H1 (cell line): ENCODE data around the gene TENT4B. TPM values are rescaled to one million over a fixed set of nuclear protein-coding genes. Genes with fewer than 3 reads are reported as not detected.

Experiments
- CTCF ChIA-PET: fragments of 300-600 bp; sonication (Branson Sonifier 250); formaldehyde crosslinking; loops from one replicate; lab custom pipeline; 2021; ENCODE audit not compliant: partially characterized antibody; lab: Charles Lee
- POLR2A ChIA-PET: fragments of 300-600 bp; sonication (Branson Sonifier 250); formaldehyde crosslinking; loops from one replicate; lab custom pipeline; 2021; ENCODE audit warnings: inconsistent platforms; ENCODE audit not compliant: partially characterized antibody; lab: Charles Lee
- DNase-seq, 2 experiments: peaks; one replicate each; pipeline versions ENCODE4 v3.0.0 to v3.0.0-alpha.2; 2010 to 2022; ENCODE audit warnings: low spot score in 2 of 2, low read depth in 1 of 2, mixed read lengths in 1 of 2
- FAIRE-seq: peaks from 2 replicates; lab custom pipeline; 2011; peaks lifted over from hg19 to GRCh38; lab: Jason Lieb, UNC
- H2AFZ ChIP-seq: 2 replicates; pipeline ENCODE4 v1.8.1; 2012; ENCODE audit warnings: low read length, inconsistent platforms
- H2AK5ac ChIP-seq: 2 replicates; pipeline ENCODE4 v1.6.1; 2013; ENCODE audit warnings: low read depth, low read length
- H2BK120ac ChIP-seq: replicated peaks from 2 replicates; pipeline ENCODE3; 2013; ENCODE audit warnings: low read depth, low read length, inconsistent platforms
- H2BK12ac ChIP-seq: 2 replicates; pipeline ENCODE4 v1.6.1; 2013; ENCODE audit warnings: low read depth, low read length
- H2BK15ac ChIP-seq: 2 replicates; pipeline ENCODE4 v1.6.1; 2013; ENCODE audit warnings: low read length
- H2BK20ac ChIP-seq: 2 replicates; pipeline ENCODE4 v1.6.1; 2013; ENCODE audit warnings: low read length
- H2BK5ac ChIP-seq: 2 replicates; pipeline ENCODE4 v1.6.1; 2013; ENCODE audit warnings: low read depth, low read length
- H3K14ac ChIP-seq: 2 replicates; pipeline ENCODE4 v1.6.1; 2013; ENCODE audit warnings: inconsistent platforms; ENCODE audit not compliant: insufficient read length
- H3K18ac ChIP-seq: 2 replicates; pipeline ENCODE4 v1.6.1; 2013; ENCODE audit warnings: low read length; ENCODE audit errors: extremely low read depth
- H3K23ac ChIP-seq: 2 replicates; pipeline ENCODE4 v1.6.1; 2013; ENCODE audit warnings: inconsistent platforms; ENCODE audit not compliant: insufficient read length
- H3K23me2 ChIP-seq: 2 replicates; pipeline ENCODE4 v1.6.1; 2013; ENCODE audit warnings: low read depth, low read length
- H3K27ac ChIP-seq: 2 replicates; pipeline ENCODE4 v1.6.1; 2011; ENCODE audit warnings: low read depth, low read length, inconsistent platforms
- H3K27me3 ChIP-seq, 4 experiments: replicated peaks in 1 of 4; 1 replicate in 1 of 4; 2 replicates in 3 of 4; pipeline versions ENCODE4 v1.6.1 to v1.8.1; 2011 to 2013; ENCODE audit warnings: low read length in 3 of 4, mild to moderate bottlenecking in 3 of 4, inconsistent platforms in 2 of 4, mixed read lengths in 2 of 4, moderate library complexity in 1 of 4; ENCODE audit not compliant: control insufficient read depth in 3 of 4, insufficient read depth in 3 of 4; ENCODE audit errors: extremely low read depth in 1 of 4
- H3K36me3 ChIP-seq, 4 experiments: 2 replicates each; pipeline versions ENCODE4 v1.6.1 to v1.8.1; 2011 to 2013; ENCODE audit warnings: mild to moderate bottlenecking in 4 of 4, low read length in 3 of 4, moderate library complexity in 2 of 4, control low read depth in 1 of 4, inconsistent platforms in 1 of 4; ENCODE audit not compliant: insufficient read depth in 4 of 4, control insufficient read depth in 2 of 4
- H3K4ac ChIP-seq: replicated peaks from 2 replicates; pipeline ENCODE3; 2013; ENCODE audit warnings: low read length, low read depth, mixed read lengths, inconsistent platforms; ENCODE audit not compliant: insufficient read length
- H3K4me1 ChIP-seq, 4 experiments: replicated peaks in 1 of 4; 1 replicate in 1 of 4; 2 replicates in 3 of 4; pipeline versions ENCODE4 v1.6.1 to v1.8.1; 2011 to 2013; ENCODE audit warnings: low read length in 3 of 4, inconsistent platforms in 2 of 4, mixed read lengths in 1 of 4; ENCODE audit not compliant: insufficient read depth in 4 of 4, control insufficient read depth in 3 of 4
- H3K4me2 ChIP-seq, 2 experiments: 2 replicates each; pipeline versions ENCODE4 v1.6.1 to v1.8.1; 2011 to 2013; ENCODE audit warnings: low read depth in 2 of 2, low read length in 2 of 2, control low read depth in 1 of 2, inconsistent platforms in 1 of 2, mild to moderate bottlenecking in 1 of 2; ENCODE audit not compliant: insufficient read depth in 1 of 2
- H3K4me3 ChIP-seq, 4 experiments: fragments of 200-600, 300-600 bp in 1 of 4; sonication (generic), shearing (Covaris generic), sonication (Bioruptor Twin) in 1 of 4; 2 replicates each; pipeline versions ENCODE4 v1.5.1 to v1.8.1; 2011 to 2016; ENCODE audit warnings: low read length in 4 of 4, low read depth in 3 of 4, control low read depth in 2 of 4, inconsistent platforms in 2 of 4, mild to moderate bottlenecking in 2 of 4, mixed read lengths in 1 of 4, moderate library complexity in 1 of 4; ENCODE audit not compliant: insufficient read depth in 2 of 4; ENCODE audit errors: extremely low read depth in 1 of 4
- H3K56ac ChIP-seq: replicated peaks from 2 replicates; pipeline ENCODE3; 2013; ENCODE audit warnings: low read depth, mild to moderate bottlenecking, mixed read lengths, low read length, inconsistent platforms; ENCODE audit not compliant: insufficient read length
- H3K79me1 ChIP-seq: 2 replicates; pipeline ENCODE4 v1.6.1; 2013; ENCODE audit warnings: low read depth, low read length, control low read depth
- H3K79me2 ChIP-seq, 2 experiments: 2 replicates each; pipeline versions ENCODE4 v1.6.1 to v1.8.1; 2012 to 2013; ENCODE audit warnings: low read length in 2 of 2, mild to moderate bottlenecking in 2 of 2, inconsistent platforms in 1 of 2; ENCODE audit not compliant: insufficient read depth in 2 of 2, control insufficient read depth in 1 of 2
- H3K9ac ChIP-seq, 4 experiments: replicated peaks in 1 of 4; 1 replicate in 1 of 4; 2 replicates in 3 of 4; pipeline versions ENCODE4 v1.6.1 to v1.8.1; 2011 to 2013; ENCODE audit warnings: low read depth in 3 of 4, low read length in 3 of 4, control low read depth in 2 of 4, mild to moderate bottlenecking in 2 of 4, moderate library complexity in 2 of 4, inconsistent platforms in 1 of 4; ENCODE audit errors: extremely low read depth in 1 of 4
- H3K9me3 ChIP-seq, 2 experiments: 2 replicates each; pipeline versions ENCODE4 v1.6.1 to v1.8.1; 2012 to 2013; ENCODE audit warnings: mild to moderate bottlenecking in 2 of 2, moderate library complexity in 2 of 2, control low read depth in 1 of 2, inconsistent platforms in 1 of 2, low read depth in 1 of 2, low read length in 1 of 2, mixed read lengths in 1 of 2; ENCODE audit not compliant: insufficient read depth in 2 of 2
- H4K20me1 ChIP-seq, 2 experiments: replicated peaks in 1 of 2; 2 replicates each; pipeline versions ENCODE3 to v1.8.1; 2011 to 2013; ENCODE audit warnings: inconsistent platforms in 2 of 2, low read length in 2 of 2, mild to moderate bottlenecking in 1 of 2; ENCODE audit not compliant: insufficient read depth in 2 of 2, control insufficient read depth in 1 of 2
- H4K5ac ChIP-seq: 2 replicates; pipeline ENCODE4 v1.6.1; 2013; ENCODE audit warnings: low read length, low read depth, mixed read lengths, inconsistent platforms; ENCODE audit not compliant: insufficient read length
- H4K8ac ChIP-seq: 2 replicates; pipeline ENCODE4 v1.8.0; 2013; ENCODE audit warnings: mild to moderate bottlenecking, moderate library complexity, low read length, inconsistent platforms; ENCODE audit not compliant: insufficient read depth; ENCODE audit errors: extremely low read depth
- H4K91ac ChIP-seq: replicated peaks from 2 replicates; pipeline ENCODE3; 2013; ENCODE audit warnings: low read length, mixed read lengths, inconsistent platforms; ENCODE audit not compliant: insufficient read length
- EP300 ChIP-seq, 2 experiments: IDR thresholded peaks; 1 replicate in 1 of 2; 2 replicates in 1 of 2; pipeline ENCODE4 v1.6.1; 2011 to 2012; ENCODE audit warnings: low read depth in 2 of 2, low read length in 2 of 2, mild to moderate bottlenecking in 2 of 2, borderline replicate concordance in 1 of 2, inconsistent platforms in 1 of 2, moderate library complexity in 1 of 2
- HDAC2 ChIP-seq, 2 experiments: fragments of 300-600 bp in 1 of 2; sonication (generic) in 1 of 2; IDR thresholded peaks; 2 replicates each; pipeline ENCODE4 v1.6.1; 2011 to 2012; ENCODE audit warnings: low read depth in 2 of 2, low read length in 2 of 2, mild to moderate bottlenecking in 2 of 2, moderate library complexity in 2 of 2, borderline replicate concordance in 1 of 2, inconsistent platforms in 1 of 2
- HDAC6 ChIP-seq: IDR thresholded peaks from one replicate; pipeline ENCODE4 v1.7.1; 2012; ENCODE audit warnings: low read depth, mild to moderate bottlenecking, inconsistent platforms, low read length, moderate library complexity
- JUND ChIP-seq: IDR thresholded peaks from 2 replicates; pipeline ENCODE4 v1.6.1; 2011; ENCODE audit warnings: mild to moderate bottlenecking, improper control_type of control experiment, low read length
- MAX ChIP-seq: IDR thresholded peaks from 2 replicates; pipeline ENCODE4 v1.6.1; 2012; ENCODE audit warnings: inconsistent platforms
- POLR2AphosphoS5 ChIP-seq: IDR thresholded peaks from 2 replicates; pipeline ENCODE4 v1.6.1; 2011; ENCODE audit warnings: low read depth, low read length
- RNF2 ChIP-seq: fragments of 200-900, 300-1000 bp; sonication (generic); IDR thresholded peaks from 2 replicates; pipeline ENCODE4 v1.7.1; 2016; ENCODE audit warnings: borderline replicate concordance, low read depth, mild to moderate bottlenecking, antibody characterized with exemption, low read length; ENCODE audit not compliant: poor library complexity, severe bottlenecking; ENCODE audit errors: missing control alignments
- SIX5 ChIP-seq: IDR thresholded peaks from 2 replicates; pipeline ENCODE4 v1.6.1; 2011; ENCODE audit warnings: mild to moderate bottlenecking, low read depth, low read length
- TAF1 ChIP-seq: IDR thresholded peaks from 2 replicates; pipeline ENCODE4 v1.6.1; 2011; ENCODE audit warnings: mild to moderate bottlenecking, low read depth, low read length
- TBP ChIP-seq: IDR thresholded peaks from 2 replicates; pipeline ENCODE4 v1.6.1; 2011; ENCODE audit warnings: low read depth, low read length, improper control_type of control experiment
- TEAD4 ChIP-seq: IDR thresholded peaks from 2 replicates; pipeline ENCODE4 v1.6.1; 2012; ENCODE audit warnings: low read depth, low read length, inconsistent platforms, mixed read lengths
- WGBS, 2 experiments: shearing (Covaris generic) in 1 of 2; methylation state at CpG; one replicate each; pipeline versions ENCODE4 v1.1.6 to v1.1.7; 2013 to 2015; ENCODE audit warnings: low lambda C conversion rate in 2 of 2, mixed read lengths in 2 of 2, inconsistent platforms in 1 of 2, low coverage in 1 of 2, missing lambda C conversion rate in 1 of 2; ENCODE audit not compliant: insufficient replicate concordance in 2 of 2, insufficient coverage in 1 of 2, insufficient read length in 1 of 2; ENCODE audit errors: extremely low coverage in 1 of 2, missing lambda C conversion rate in 1 of 2; 5-methylcytosine and 5-hydroxymethylcytosine counted together
- polyA plus RNA-seq, 7 experiments: library from polyadenylated mRNA; depleted of rRNA in 3 of 7; stranded (reverse) in 5 of 7; unstranded in 2 of 7; fragments of >200 nt in 5 of 7; fragments of 200-250 nt in 2 of 7; gene quantifications; 1 replicate in 5 of 7; 2 replicates in 1 of 7; 4 replicates in 1 of 7; pipeline versions ENCODE4 v1.2.1 to v1.2.3, GENCODE V29; 2011 to 2013; ENCODE audit warnings: missing spikeins in 2 of 7, mixed read lengths in 2 of 7
- total RNA-seq: library from RNA; stranded (reverse); fragmentation: NEBNext Ultra II Directional; extraction: Animal tissue kit (Norgen Biotek cat#: 25700); gene quantifications from 2 replicates; pipeline ENCODE4 v1.2.1, GENCODE V29; 2021

Gene TENT4B
- total and polyA plus RNA-seq, 2 of the 8 experiments (the other 6 are each of a cell fraction or from before 2014, with no cell fraction given): 4.2 to 15.7 TPM

- DNase-seq: no peak
- Histone ChIP-seq H3K27me3 (no peaks in the 10 kb centered on the region), H3K23me2 (no peaks in the 10 kb centered on the region), H2BK5ac (no peak overlapping the region), H3K27ac (no peak overlapping the region), H3K9ac (no peak overlapping the region), H3K4me2 (no peak overlapping the region), H3K4me3 (no peak overlapping the region), H2BK120ac (no peak overlapping the region), H4K8ac (no peak overlapping the region), H3K36me3 (no peaks in the 10 kb centered on the region), H3K79me2 (no peaks in the 10 kb centered on the region), H3K14ac (no peak overlapping the region), H3K9me3 (no peaks in the 10 kb centered on the region), H4K91ac (no peak overlapping the region), H3K4ac (no peak overlapping the region), H2AFZ (no peak overlapping the region), H2BK15ac (no peak overlapping the region), H3K23ac (no peak overlapping the region), H4K20me1 (peaks cover 0 to 2% of the 10 kb centered on the region in 2 experiments), H3K4me1 (peaks cover 0 to 12% (median 8%) of the 10 kb centered on the region in 4 experiments; a peak in 6 of 7 replicates), H2BK12ac (no peak overlapping the region), H3K56ac (no peak overlapping the region), H2AK5ac (no peak overlapping the region), H4K5ac (no peak overlapping the region), H3K79me1 (0 out of 2 replicates have a peak, but pooled peaks cover 3% of the 10 kb centered on the region), H2BK20ac (no peak overlapping the region), H3K18ac (no peak overlapping the region)
- 91% methylated on average over 12 of the region's 13 CpGs; no CpG with 5 or more reads in 1 of the 2 experiments for WGBS, 2 experiments
- FAIRE-seq: no peak
- ChIA-PET POLR2A (interaction anchor here (1.2 to 1.3 kb wide), 2 partner anchors 8 to 61 kb away, joined by 3 read pairs; no protein-coding TSS in a partner anchor), CTCF (interaction anchor here (1.0 to 1.9 kb wide), 2 partner anchors 19 to 395 kb away, joined by 3 to 4 read pairs; no protein-coding TSS in a partner anchor)
- TF ChIP-seq EP300 (IDR thresholded peaks at IDR 0.05; ENCODE audit: borderline replicate concordance in 1 of 2, low read depth in 2 of 2, low read length in 2 of 2) (no peak), TBP (no peak), RNF2 (no peak), HDAC6 (no peak), SIX5 (no peak), MAX (no peak), HDAC2 (IDR thresholded peaks at IDR 0.05; ENCODE audit: borderline replicate concordance in 1 of 2, low read depth in 2 of 2, low read length in 2 of 2) (no peak), TAF1 (no peak), JUND (no peak), TEAD4 (no peak), POLR2AphosphoS5 (no peak)
Measured at GRCh38 chr16:50270510-50271147, 117.5 kb downstream of the TENT4B start.
